ENCODE results near the gene SORCS2. TPM values are rescaled to one million over a fixed set of nuclear protein-coding genes. Genes with fewer than 3 reads are reported as not detected.

Gene SORCS2
- total and polyA plus RNA-seq, 2 donors (not counting 1 experiment from before 2014, with no cell fraction given), result not detected

- no peak overlapping the region for H3K27ac Mint-ChIP-seq
- H3K9me3 ChIP-seq (ENCODE audit: control extremely low read depth in 1 of 3, control insufficient read depth in 2 of 3, insufficient read depth in 1 of 3, low read length in 2 of 3), result peaks cover 0 to 18% (median 0%) of the 10 kb centered on the region in 3 donors
- 70% methylated on average over 11 of the region's 12 CpGs for WGBS (ENCODE audit: insufficient coverage)
- peaks cover 3% of the 10 kb centered on the region for H3K27me3 Mint-ChIP-seq
- H3K4me1 ChIP-seq (ENCODE audit: control insufficient read depth in 2 of 2, insufficient read depth in 2 of 2, low read length in 2 of 2), result no peaks in the 10 kb centered on the region
- no peaks in the 10 kb centered on the region for H3K36me3 ChIP-seq (replicated peaks in 1 of 2; ENCODE audit: control extremely low read depth in 1 of 2, control insufficient read depth in 1 of 2, extremely low read depth in 1 of 2, insufficient read depth in 2 of 2, low read length in 1 of 2)
- ChIA-PET CTCF (no interaction called here), POLR2A (no interaction called here)
- no peak overlapping the region for H3K4me2 ChIP-seq (replicated peaks; ENCODE audit: low read depth, low read length, poor library complexity, severe bottlenecking)
- no peaks in the 10 kb centered on the region for H4K20me1 ChIP-seq (ENCODE audit: control insufficient read depth, insufficient read depth, low read length, poor library complexity, severe bottlenecking)
- H2AFZ ChIP-seq (ENCODE audit: insufficient read depth, low read depth, low read length, poor library complexity, severe bottlenecking), result no peak overlapping the region
- ATAC-seq (ENCODE audit: low read depth) (no peak), DNase-seq (no peak)
- no peak overlapping the region for H3K4me3 ChIP-seq (ENCODE audit: control extremely low read depth in 1 of 5, extremely low read depth in 1 of 5, insufficient read depth in 1 of 5, low read depth in 2 of 5, low read length in 4 of 5)
- intact Hi-C loops (cut with micrococcal nuclease), result no loop called here
- no peaks in the 10 kb centered on the region for H3K79me2 ChIP-seq (ENCODE audit: control insufficient read depth, insufficient read depth, low read length)
- no peaks in the 10 kb centered on the region for H3K9me3 Mint-ChIP-seq (ENCODE audit: insufficient read depth)
- H3K4me1 Mint-ChIP-seq, result no peaks in the 10 kb centered on the region
- H3K9ac ChIP-seq (ENCODE audit: low read length), result no peak overlapping the region
- H3K27me3 ChIP-seq (replicated peaks in 1 of 4; ENCODE audit: control extremely low read depth in 1 of 4, control insufficient read depth in 3 of 4, insufficient read depth in 4 of 4, low read length in 3 of 4), result no peaks in the 10 kb centered on the region
- TF ChIP-seq CTCF (IDR thresholded peaks at IDR 0.05) (no peak), EZH2 (IDR thresholded peaks at IDR 0.05; ENCODE audit: borderline replicate concordance, insufficient read depth, low read depth, low read length, poor library complexity, severe bottlenecking) (no peak)
- H3K4me3 Mint-ChIP-seq, result no peak overlapping the region
- H3K27ac ChIP-seq (ENCODE audit: low read length in 2 of 2), result no peak overlapping the region
These were observed 48.0 kb downstream of the SORCS2 start for GRCh38 chr4:7240306-7240705.

GRCh38 chr4:7241597-7242125, 49.3 kb downstream of the SORCS2 start:
- DNase-seq (no peak), ATAC-seq (ENCODE audit: low read depth) (no peak)
- Histone ChIP-seq H3K4me3 (ENCODE audit: control extremely low read depth in 1 of 5, extremely low read depth in 1 of 5, insufficient read depth in 1 of 5, low read depth in 2 of 5, low read length in 4 of 5) (no peak overlapping the region), H3K27ac (ENCODE audit: low read length in 2 of 2) (no peak overlapping the region), H3K9me3 (ENCODE audit: control extremely low read depth in 1 of 3, control insufficient read depth in 2 of 3, insufficient read depth in 1 of 3, low read length in 2 of 3) (peaks cover 0 to 18% (median 0%) of the 10 kb centered on the region in 3 donors), H4K20me1 (ENCODE audit: control insufficient read depth, insufficient read depth, low read length, poor library complexity, severe bottlenecking) (no peaks in the 10 kb centered on the region), H3K4me2 (replicated peaks; ENCODE audit: low read depth, low read length, poor library complexity, severe bottlenecking) (no peak overlapping the region), H3K36me3 (replicated peaks in 1 of 2; ENCODE audit: control extremely low read depth in 1 of 2, control insufficient read depth in 1 of 2, extremely low read depth in 1 of 2, insufficient read depth in 2 of 2, low read length in 1 of 2) (no peaks in the 10 kb centered on the region), H2AFZ (ENCODE audit: insufficient read depth, low read depth, low read length, poor library complexity, severe bottlenecking) (no peak overlapping the region), H3K9ac (ENCODE audit: low read length) (no peak overlapping the region), H3K79me2 (ENCODE audit: control insufficient read depth, insufficient read depth, low read length) (no peaks in the 10 kb centered on the region), H3K27me3 (replicated peaks in 1 of 4; ENCODE audit: control extremely low read depth in 1 of 4, control insufficient read depth in 3 of 4, insufficient read depth in 4 of 4, low read length in 3 of 4) (no peaks in the 10 kb centered on the region), H3K4me1 (ENCODE audit: control insufficient read depth in 2 of 2, insufficient read depth in 2 of 2, low read length in 2 of 2) (no peaks in the 10 kb centered on the region)
- intact Hi-C loops (cut with micrococcal nuclease), result no loop called here
- no peaks in the 10 kb centered on the region for H3K9me3 Mint-ChIP-seq (ENCODE audit: insufficient read depth)
- TF ChIP-seq CTCF (IDR thresholded peaks at IDR 0.05) (no peak), EZH2 (IDR thresholded peaks at IDR 0.05; ENCODE audit: borderline replicate concordance, insufficient read depth, low read depth, low read length, poor library complexity, severe bottlenecking) (no peak)
- no peaks in the 10 kb centered on the region for H3K27me3 Mint-ChIP-seq
- no peak overlapping the region for H3K27ac Mint-ChIP-seq
- H3K4me3 Mint-ChIP-seq, result no peak overlapping the region
- ChIA-PET CTCF (no interaction called here), POLR2A (no interaction called here)
- WGBS (ENCODE audit: insufficient coverage), result 90% methylated on average over 15 of the region's 18 CpGs
- H3K4me1 Mint-ChIP-seq, result no peaks in the 10 kb centered on the region
